Hippocampal formation (tissue), 2 donors: ENCODE results near the gene NBEA.

Experiments
- DNase-seq, 2 donors: peaks; one replicate each; lab custom pipeline; 2025; lab: John Stamatoyannopoulos, UW

Gene NBEA

GRCh38 chr13:35567406-35567980 is 625.4 kb downstream of the NBEA start:
- DNase-seq, result no peak

GRCh38 chr13:35573639-35574038 is 631.6 kb downstream of the NBEA start:
- DNase-seq, result no peak

- DNase-seq, result no peak
Measured at GRCh38 chr13:35592457-35592856, 650.4 kb downstream of the NBEA start.

GRCh38 chr13:35593651-35594050 is 651.6 kb downstream of the NBEA start:
- no peak for DNase-seq

GRCh38 chr13:35594096-35594495 is 652.0 kb downstream of the NBEA start:
- DNase-seq, result no peak

- DNase-seq, result no peak
Measured at GRCh38 chr13:35595181-35595580, 653.1 kb downstream of the NBEA start.

GRCh38 chr13:35596321-35597030 is 654.4 kb downstream of the NBEA start:
- no peak for DNase-seq

GRCh38 chr13:35597451-35597850 is 655.4 kb downstream of the NBEA start:
- DNase-seq, result no peak

GRCh38 chr13:35598233-35598632 is 656.2 kb downstream of the NBEA start:
- DNase-seq, result no peak

GRCh38 chr13:35598790-35599369 is 656.8 kb downstream of the NBEA start:
- DNase-seq, result no peak

- DNase-seq, result no peak
Measured at GRCh38 chr13:35599384-35599783, 657.3 kb downstream of the NBEA start.

GRCh38 chr13:35600137-35600536 is 658.1 kb downstream of the NBEA start:
- DNase-seq, result no peak

- no peak for DNase-seq
Measured at GRCh38 chr13:35603593-35604285, 661.7 kb downstream of the NBEA start.

- no peak for DNase-seq
Measured at GRCh38 chr13:35614666-35615065, 672.6 kb downstream of the NBEA start.

GRCh38 chr13:35617420-35617819 is 675.4 kb downstream of the NBEA start:
- no peak for DNase-seq

GRCh38 chr13:35618565-35619083 is 676.6 kb downstream of the NBEA start:
- DNase-seq, result no peak

- DNase-seq, result no peak
Measured at GRCh38 chr13:35621989-35622388, 679.9 kb downstream of the NBEA start.

GRCh38 chr13:35629026-35629425 is 687.0 kb downstream of the NBEA start:
- no peak for DNase-seq

- peak in 1 of 2 donors; percentile 20 for DNase-seq
Measured at GRCh38 chr13:35630551-35631275, 688.6 kb downstream of the NBEA start.

- no peak for DNase-seq
Measured at GRCh38 chr13:35631666-35632065, 689.6 kb downstream of the NBEA start.

GRCh38 chr13:35643625-35644024 is 701.6 kb downstream of the NBEA start:
- no peak for DNase-seq
